Frontal cortex (tissue), 4 donors: Measurements from ENCODE around the gene SYCE1L. TPM values are rescaled to one million over a fixed set of nuclear protein-coding genes. Genes with fewer than 3 reads are reported as not detected.

Experiments used
- DNase-seq, 2 donors: peaks; one replicate each; pipeline ENCODE4 v3.0.0; 2012; ENCODE audit warnings: low spot score in 2 of 2
- FAIRE-seq: peaks from 2 replicates; lab custom pipeline; 2012; peaks lifted over from hg19 to GRCh38; lab: Jason Lieb, UNC
- total RNA-seq: library from RNA; depleted of rRNA; stranded (reverse); fragments of >200 nt; gene quantifications from one replicate; pipeline ENCODE4 v1.2.3, GENCODE V29; 2014
- donor health status: control.
- donor health status: control.
- donor health status: control.

SYCE1L gene
- total RNA-seq, 1 donor from 2014 or later = 1.2 TPM

GRCh38 chr16:77195411-77195810 lies 3.8 kb upstream of the SYCE1L start:
- no peak for DNase-seq
- FAIRE-seq = no peak

- DNase-seq (no peak), FAIRE-seq (no peak)
These were observed 1.5 kb upstream of the SYCE1L start for GRCh38 chr16:77197747-77198146.

GRCh38 chr16:77206533-77206932 lies 7.3 kb downstream of the SYCE1L start:
- no peak for FAIRE-seq
- no peak for DNase-seq

- no peak for FAIRE-seq
These were observed 7.8 kb downstream of the SYCE1L start for GRCh38 chr16:77207030-77207429.

GRCh38 chr16:77208382-77208781 lies 9.2 kb downstream of the SYCE1L start:
- DNase-seq = no peak
- FAIRE-seq = no peak

More at GRCh38 chr16:77207030-77207429, 7.8 kb downstream of the SYCE1L start:
- DNase-seq = no peak

- DNase-seq (peak in 1 of 2 donors; percentile 69), FAIRE-seq (no peak)
These were observed 12.9 kb downstream of the SYCE1L start for GRCh38 chr16:77211880-77212740.

GRCh38 chr16:77212741-77213541 lies 13.7 kb downstream of the SYCE1L start:
- peak in 1 of 2 donors; percentile 67 for DNase-seq
- no peak for FAIRE-seq

GRCh38 chr16:77213542-77214106 lies 14.4 kb downstream of the SYCE1L start:
- no peak for FAIRE-seq
- DNase-seq = peak in 1 of 2 donors; percentile 37

- DNase-seq (no peak), FAIRE-seq (no peak)
These were observed 15.4 kb downstream of the SYCE1L start for GRCh38 chr16:77214411-77215138.

GRCh38 chr16:77219437-77219836 lies 20.2 kb downstream of the SYCE1L start:
- FAIRE-seq (no peak), DNase-seq (no peak)

- DNase-seq (no peak), FAIRE-seq (no peak)
These were observed 21.2 kb downstream of the SYCE1L start for GRCh38 chr16:77220427-77220826.

GRCh38 chr16:77221482-77221881 lies 22.3 kb downstream of the SYCE1L start:
- FAIRE-seq (no peak), DNase-seq (no peak)

- no peak for FAIRE-seq
- DNase-seq = no peak
These were observed 24.0 kb downstream of the SYCE1L start for GRCh38 chr16:77223184-77223583.

GRCh38 chr16:77225182-77225581 lies 26.0 kb downstream of the SYCE1L start:
- no peak for FAIRE-seq
- DNase-seq = no peak

GRCh38 chr16:77227745-77228144 lies 28.5 kb downstream of the SYCE1L start:
- FAIRE-seq (no peak), DNase-seq (no peak)

GRCh38 chr16:77231047-77231446 lies 31.8 kb downstream of the SYCE1L start:
- DNase-seq (no peak), FAIRE-seq (no peak)

GRCh38 chr16:77233799-77234519 lies 34.8 kb downstream of the SYCE1L start:
- FAIRE-seq (no peak), DNase-seq (no peak)

- FAIRE-seq (no peak), DNase-seq (no peak)
These were observed 35.4 kb downstream of the SYCE1L start for GRCh38 chr16:77234611-77235010.

- DNase-seq (peak; percentile 50 to 85), FAIRE-seq (no peak)
These were observed 36.9 kb downstream of the SYCE1L start for GRCh38 chr16:77236063-77236511.
